WTC11 (cell line): Measurements from ENCODE around the gene NOTCH2. TPM values are rescaled to one million over a fixed set of nuclear protein-coding genes. Genes with fewer than 3 reads are reported as not detected.
A peak's percentile ranks its signal among the peaks of the same experiment; 100 is the strongest.

Experiments
- ATAC-seq: fragments of 200-7000 bp; cut with Tn5 transposase; 2 replicates; pipeline ENCODE4 v1.10.0; 2021; ENCODE audit warnings: mild to moderate bottlenecking, moderate library complexity
- CTCF ChIA-PET: fragments of 300-600 bp; sonication (Branson Sonifier 250); formaldehyde crosslinking; loops from one replicate; lab custom pipeline; 2021; ENCODE audit warnings: antibody characterized with exemption; lab: Charles Lee
- POLR2A ChIA-PET: fragments of 350-600 bp; sonication (Branson Sonifier 250); formaldehyde crosslinking; loops from one replicate; lab custom pipeline; 2021; ENCODE audit warnings: antibody characterized with exemption; lab: Charles Lee
- DNase-seq: peaks from one replicate; pipeline ENCODE4 v3.0.0; 2021; ENCODE audit warnings: low spot score
- H3K27ac Mint-ChIP-seq: 2 replicates; pipeline ENCODE4 v1.8.0; 2021; ENCODE audit warnings: mixed read lengths
- H3K27me3 Mint-ChIP-seq: 2 replicates; pipeline ENCODE4 v1.8.0; 2021; ENCODE audit warnings: low read depth, mild to moderate bottlenecking, moderate library complexity, mixed read lengths
- H3K36me3 Mint-ChIP-seq: 2 replicates; pipeline ENCODE4 v1.8.0; 2021; ENCODE audit warnings: mixed read lengths
- H3K4me1 Mint-ChIP-seq: 2 replicates; pipeline ENCODE4 v1.8.0; 2022; ENCODE audit warnings: mixed read lengths
- H3K4me3 Mint-ChIP-seq: 2 replicates; pipeline ENCODE4 v1.8.0; 2021; ENCODE audit warnings: mild to moderate bottlenecking, moderate library complexity, mixed read lengths
- H3K9me3 Mint-ChIP-seq: 2 replicates; pipeline ENCODE4 v1.8.0; 2021; ENCODE audit warnings: mixed read lengths
- CREM ChIP-seq: sonication (generic); formaldehyde crosslinking; IDR thresholded peaks from 2 replicates; pipeline ENCODE4 v1.8.1; 2022; ENCODE audit warnings: mild to moderate bottlenecking, missing genetic modification reagents, moderate library complexity
- E2F4 ChIP-seq: sonication (generic); formaldehyde crosslinking; IDR thresholded peaks from 2 replicates; pipeline ENCODE4 v1.8.1; 2022; ENCODE audit warnings: low read depth, mild to moderate bottlenecking, moderate library complexity, missing genetic modification reagents, borderline replicate concordance
- HMGA2 ChIP-seq: fragments of 250-450 bp; sonication (Bioruptor Pico); IDR thresholded peaks from 2 replicates; pipeline ENCODE4 v1.4.0; 2021; ENCODE audit warnings: mild to moderate bottlenecking, moderate library complexity
- MAX ChIP-seq: sonication (generic); formaldehyde crosslinking; IDR thresholded peaks from 2 replicates; pipeline ENCODE4 v1.8.0; 2022; ENCODE audit warnings: mild to moderate bottlenecking, missing genetic modification reagents
- NFE2L1 ChIP-seq: sonication (generic); formaldehyde crosslinking; IDR thresholded peaks from 2 replicates; pipeline ENCODE4 v1.8.1; 2023; ENCODE audit warnings: missing genetic modification reagents
- NFYB ChIP-seq: sonication (generic); formaldehyde crosslinking; conservative IDR thresholded peaks from 2 replicates; pipeline ENCODE4 v1.8.0; 2022; ENCODE audit warnings: low read depth, missing genetic modification reagents
- SMAD4 ChIP-seq: sonication (generic); formaldehyde crosslinking; IDR thresholded peaks from 2 replicates; pipeline ENCODE4 v1.8.0; 2022; ENCODE audit warnings: mild to moderate bottlenecking, missing genetic modification reagents
- TEAD1 ChIP-seq: sonication (generic); formaldehyde crosslinking; IDR thresholded peaks from 2 replicates; pipeline ENCODE4 v1.8.0; 2022; ENCODE audit warnings: mild to moderate bottlenecking, missing genetic modification reagents
- TP53 ChIP-seq: sonication (generic); formaldehyde crosslinking; IDR thresholded peaks from 2 replicates; pipeline ENCODE4 v1.8.1; 2023; ENCODE audit warnings: mild to moderate bottlenecking, missing genetic modification reagents
- USF2 ChIP-seq: sonication (generic); formaldehyde crosslinking; IDR thresholded peaks from 2 replicates; pipeline ENCODE4 v1.8.1; 2023; ENCODE audit warnings: mild to moderate bottlenecking, missing genetic modification reagents, moderate library complexity
- ZBTB43 ChIP-seq: sonication (generic); formaldehyde crosslinking; IDR thresholded peaks from 2 replicates; pipeline ENCODE4 v1.8.1; 2023; ENCODE audit warnings: mild to moderate bottlenecking, missing genetic modification reagents
- ZNF219 ChIP-seq: sonication (generic); formaldehyde crosslinking; IDR thresholded peaks from 2 replicates; pipeline ENCODE4 v1.8.0; 2023; ENCODE audit warnings: missing genetic modification reagents, mild to moderate bottlenecking, borderline replicate concordance
- ZNF416 ChIP-seq: fragments of 250-450 bp; sonication (Bioruptor Pico); IDR thresholded peaks from 2 replicates; pipeline ENCODE4 v1.9.0; 2021; ENCODE audit warnings: mild to moderate bottlenecking, inconsistent platforms
- total RNA-seq: library from RNA; stranded (reverse); gene quantifications from 3 replicates; pipeline ENCODE4 v1.2.3, GENCODE V29; 2021
- TF ChIP-seq, protein P1 (sequence below): fragments of 200-600 bp; IDR thresholded peaks from 2 replicates; pipeline ENCODE4 v1.8.0; 2022; ENCODE audit warnings: antibody characterized with exemption
- TF ChIP-seq, protein P2 (sequence below): sonication (generic); formaldehyde crosslinking; IDR thresholded peaks from 2 replicates; pipeline ENCODE4 v1.8.0; 2023; ENCODE audit warnings: missing genetic modification reagents
- TF ChIP-seq, protein P3 (sequence below): sonication (generic); formaldehyde crosslinking; IDR thresholded peaks from 2 replicates; pipeline ENCODE4 v1.8.1; 2023; ENCODE audit warnings: mild to moderate bottlenecking, missing genetic modification reagents, borderline replicate concordance
- TF ChIP-seq, protein P4 (sequence below): sonication (generic); formaldehyde crosslinking; IDR thresholded peaks from 2 replicates; pipeline ENCODE4 v1.8.0; 2022; ENCODE audit warnings: mild to moderate bottlenecking, missing genetic modification reagents
- TF ChIP-seq, protein P5 (sequence below): sonication (generic); formaldehyde crosslinking; IDR thresholded peaks from 2 replicates; pipeline ENCODE4 v1.8.1; 2023; ENCODE audit warnings: mild to moderate bottlenecking, missing genetic modification reagents

The NOTCH2 gene
- total RNA-seq, 1 experiment from 2014 or later, result 60.9 TPM

DNA sequence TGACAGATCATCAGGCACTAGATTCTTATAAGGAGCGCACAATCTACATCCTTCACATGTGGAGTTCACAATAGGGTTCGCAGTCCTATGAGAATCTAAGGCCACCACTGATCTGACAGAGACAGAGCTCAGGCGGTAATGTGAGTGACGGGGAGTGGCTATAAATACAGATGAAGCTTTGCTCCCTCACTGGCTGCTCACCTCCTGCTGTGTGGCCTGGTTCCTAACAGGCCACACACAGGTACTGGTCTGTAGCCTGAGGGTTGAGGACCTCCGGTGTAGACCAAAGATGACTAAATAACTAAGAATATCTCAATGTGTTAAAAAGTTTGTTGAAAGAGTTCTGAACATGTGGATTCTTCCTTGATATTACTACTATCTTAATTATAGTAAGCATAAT lies 117.0 kb downstream of the NOTCH2 start (continued):
- TF ChIP-seq SMAD4 (CRISPR knock-in tag), result no peak
- no peak for TF ChIP-seq USF2 (CRISPR knock-in tag)
- TF ChIP-seq TP53, result no peak
- TF ChIP-seq ZBTB43 (CRISPR knock-in tag), result no peak

DNA sequence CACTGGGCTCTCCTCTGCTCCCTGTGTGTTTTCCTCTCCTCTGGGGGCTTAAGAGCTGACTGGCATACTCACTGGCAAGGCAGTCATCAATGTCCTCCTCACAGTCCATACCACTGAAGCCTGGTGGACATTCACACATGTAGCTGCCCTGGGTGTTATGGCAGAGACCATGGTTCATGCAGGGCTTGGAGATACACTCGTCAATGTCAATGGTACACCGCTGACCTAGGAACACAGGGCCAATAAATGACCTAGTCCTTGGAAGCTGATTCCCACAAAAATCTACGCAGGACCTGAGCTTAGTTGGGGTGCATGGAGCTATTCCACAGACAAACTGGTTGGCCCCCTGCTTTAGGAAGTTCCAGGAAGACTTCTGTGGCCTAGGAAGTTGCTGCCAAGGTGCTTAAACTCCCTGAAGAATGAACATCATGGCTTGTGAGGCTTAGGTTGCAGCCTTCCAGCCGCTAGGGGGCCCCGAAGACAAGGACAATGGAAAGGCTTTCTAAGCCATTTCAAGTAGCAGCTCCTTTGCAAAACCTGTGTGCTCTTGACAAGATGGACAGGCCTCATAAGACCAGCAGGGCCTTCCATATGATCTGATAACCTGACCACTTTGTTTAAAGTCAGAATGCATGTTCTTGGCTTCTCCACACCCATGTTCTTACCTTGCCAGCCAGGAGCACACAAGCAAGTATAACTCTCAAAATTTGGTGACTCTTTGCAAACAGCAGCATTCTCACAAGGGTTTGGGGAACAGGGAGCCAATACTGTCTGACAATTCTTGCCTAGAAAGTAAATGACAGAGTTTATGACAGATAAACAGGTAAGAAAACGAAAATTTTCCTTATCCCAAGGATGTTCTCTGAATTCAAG lies 120.9 kb downstream of the NOTCH2 start:
- H3K27ac Mint-ChIP-seq, result no peak overlapping the region
- peak; percentile 90 for ATAC-seq
- DNase-seq, result peak; percentile 87
- ChIA-PET POLR2A (no interaction called here), CTCF (interaction anchor here (0.6 to 1.6 kb wide), 19 partner anchors 9 to 221 kb away, joined by 3 to 20 read pairs (median 3); partner anchors contain the start of gene ADAM30)
- no peaks in the 10 kb centered on the region for H3K4me1 Mint-ChIP-seq
- TF ChIP-seq, protein P1, sequence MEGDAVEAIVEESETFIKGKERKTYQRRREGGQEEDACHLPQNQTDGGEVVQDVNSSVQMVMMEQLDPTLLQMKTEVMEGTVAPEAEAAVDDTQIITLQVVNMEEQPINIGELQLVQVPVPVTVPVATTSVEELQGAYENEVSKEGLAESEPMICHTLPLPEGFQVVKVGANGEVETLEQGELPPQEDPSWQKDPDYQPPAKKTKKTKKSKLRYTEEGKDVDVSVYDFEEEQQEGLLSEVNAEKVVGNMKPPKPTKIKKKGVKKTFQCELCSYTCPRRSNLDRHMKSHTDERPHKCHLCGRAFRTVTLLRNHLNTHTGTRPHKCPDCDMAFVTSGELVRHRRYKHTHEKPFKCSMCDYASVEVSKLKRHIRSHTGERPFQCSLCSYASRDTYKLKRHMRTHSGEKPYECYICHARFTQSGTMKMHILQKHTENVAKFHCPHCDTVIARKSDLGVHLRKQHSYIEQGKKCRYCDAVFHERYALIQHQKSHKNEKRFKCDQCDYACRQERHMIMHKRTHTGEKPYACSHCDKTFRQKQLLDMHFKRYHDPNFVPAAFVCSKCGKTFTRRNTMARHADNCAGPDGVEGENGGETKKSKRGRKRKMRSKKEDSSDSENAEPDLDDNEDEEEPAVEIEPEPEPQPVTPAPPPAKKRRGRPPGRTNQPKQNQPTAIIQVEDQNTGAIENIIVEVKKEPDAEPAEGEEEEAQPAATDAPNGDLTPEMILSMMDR, result peak; percentile 85
- TF ChIP-seq NFYB (no peak), HMGA2 (CRISPR knock-in tag) (no peak), NFE2L1 (CRISPR knock-in tag) (no peak), ZNF416 (CRISPR knock-in tag) (no peak), CREM (CRISPR knock-in tag) (no peak)
- TF ChIP-seq, protein P2, sequence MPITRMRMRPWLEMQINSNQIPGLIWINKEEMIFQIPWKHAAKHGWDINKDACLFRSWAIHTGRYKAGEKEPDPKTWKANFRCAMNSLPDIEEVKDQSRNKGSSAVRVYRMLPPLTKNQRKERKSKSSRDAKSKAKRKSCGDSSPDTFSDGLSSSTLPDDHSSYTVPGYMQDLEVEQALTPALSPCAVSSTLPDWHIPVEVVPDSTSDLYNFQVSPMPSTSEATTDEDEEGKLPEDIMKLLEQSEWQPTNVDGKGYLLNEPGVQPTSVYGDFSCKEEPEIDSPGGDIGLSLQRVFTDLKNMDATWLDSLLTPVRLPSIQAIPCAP, result no peak
- H3K36me3 Mint-ChIP-seq, result peaks cover 11% of the 10 kb centered on the region
- H3K9me3 Mint-ChIP-seq, result no peaks in the 10 kb centered on the region
- no peaks in the 10 kb centered on the region for H3K27me3 Mint-ChIP-seq
- no peak overlapping the region for H3K4me3 Mint-ChIP-seq

- CTCF ChIA-PET, result interaction anchor here (0.8 to 1.6 kb wide), 2 partner anchors 8 to 22 kb away, joined by 4 to 7 read pairs; no protein-coding TSS in a partner anchor
- Mint-ChIP-seq H3K27me3 (no peaks in the 10 kb centered on the region), H3K36me3 (peaks cover 8% of the 10 kb centered on the region; the same call in 1 of the 2 replicates), H3K4me3 (no peak overlapping the region), H3K27ac (no peak overlapping the region), H3K9me3 (no peaks in the 10 kb centered on the region), H3K4me1 (no peaks in the 10 kb centered on the region)
- no peak for ATAC-seq
- no peak for DNase-seq
- POLR2A ChIA-PET, result no interaction called here
- TF ChIP-seq E2F4 (no peak), TEAD1 (no peak), ZNF219 (no peak), MAX (CRISPR knock-in tag) (no peak)
- TF ChIP-seq, protein P3, sequence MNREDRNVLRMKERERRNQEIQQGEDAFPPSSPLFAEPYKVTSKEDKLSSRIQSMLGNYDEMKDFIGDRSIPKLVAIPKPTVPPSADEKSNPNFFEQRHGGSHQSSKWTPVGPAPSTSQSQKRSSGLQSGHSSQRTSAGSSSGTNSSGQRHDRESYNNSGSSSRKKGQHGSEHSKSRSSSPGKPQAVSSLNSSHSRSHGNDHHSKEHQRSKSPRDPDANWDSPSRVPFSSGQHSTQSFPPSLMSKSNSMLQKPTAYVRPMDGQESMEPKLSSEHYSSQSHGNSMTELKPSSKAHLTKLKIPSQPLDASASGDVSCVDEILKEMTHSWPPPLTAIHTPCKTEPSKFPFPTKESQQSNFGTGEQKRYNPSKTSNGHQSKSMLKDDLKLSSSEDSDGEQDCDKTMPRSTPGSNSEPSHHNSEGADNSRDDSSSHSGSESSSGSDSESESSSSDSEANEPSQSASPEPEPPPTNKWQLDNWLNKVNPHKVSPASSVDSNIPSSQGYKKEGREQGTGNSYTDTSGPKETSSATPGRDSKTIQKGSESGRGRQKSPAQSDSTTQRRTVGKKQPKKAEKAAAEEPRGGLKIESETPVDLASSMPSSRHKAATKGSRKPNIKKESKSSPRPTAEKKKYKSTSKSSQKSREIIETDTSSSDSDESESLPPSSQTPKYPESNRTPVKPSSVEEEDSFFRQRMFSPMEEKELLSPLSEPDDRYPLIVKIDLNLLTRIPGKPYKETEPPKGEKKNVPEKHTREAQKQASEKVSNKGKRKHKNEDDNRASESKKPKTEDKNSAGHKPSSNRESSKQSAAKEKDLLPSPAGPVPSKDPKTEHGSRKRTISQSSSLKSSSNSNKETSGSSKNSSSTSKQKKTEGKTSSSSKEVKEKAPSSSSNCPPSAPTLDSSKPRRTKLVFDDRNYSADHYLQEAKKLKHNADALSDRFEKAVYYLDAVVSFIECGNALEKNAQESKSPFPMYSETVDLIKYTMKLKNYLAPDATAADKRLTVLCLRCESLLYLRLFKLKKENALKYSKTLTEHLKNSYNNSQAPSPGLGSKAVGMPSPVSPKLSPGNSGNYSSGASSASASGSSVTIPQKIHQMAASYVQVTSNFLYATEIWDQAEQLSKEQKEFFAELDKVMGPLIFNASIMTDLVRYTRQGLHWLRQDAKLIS (CRISPR knock-in tag), result no peak
- TF ChIP-seq, protein P4, sequence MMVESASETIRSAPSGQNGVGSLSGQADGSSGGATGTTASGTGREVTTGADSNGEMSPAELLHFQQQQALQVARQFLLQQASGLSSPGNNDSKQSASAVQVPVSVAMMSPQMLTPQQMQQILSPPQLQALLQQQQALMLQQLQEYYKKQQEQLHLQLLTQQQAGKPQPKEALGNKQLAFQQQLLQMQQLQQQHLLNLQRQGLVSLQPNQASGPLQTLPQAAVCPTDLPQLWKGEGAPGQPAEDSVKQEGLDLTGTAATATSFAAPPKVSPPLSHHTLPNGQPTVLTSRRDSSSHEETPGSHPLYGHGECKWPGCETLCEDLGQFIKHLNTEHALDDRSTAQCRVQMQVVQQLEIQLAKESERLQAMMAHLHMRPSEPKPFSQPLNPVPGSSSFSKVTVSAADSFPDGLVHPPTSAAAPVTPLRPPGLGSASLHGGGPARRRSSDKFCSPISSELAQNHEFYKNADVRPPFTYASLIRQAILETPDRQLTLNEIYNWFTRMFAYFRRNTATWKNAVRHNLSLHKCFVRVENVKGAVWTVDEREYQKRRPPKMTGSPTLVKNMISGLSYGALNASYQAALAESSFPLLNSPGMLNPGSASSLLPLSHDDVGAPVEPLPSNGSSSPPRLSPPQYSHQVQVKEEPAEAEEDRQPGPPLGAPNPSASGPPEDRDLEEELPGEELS, result no peak
- TF ChIP-seq, protein P5, sequence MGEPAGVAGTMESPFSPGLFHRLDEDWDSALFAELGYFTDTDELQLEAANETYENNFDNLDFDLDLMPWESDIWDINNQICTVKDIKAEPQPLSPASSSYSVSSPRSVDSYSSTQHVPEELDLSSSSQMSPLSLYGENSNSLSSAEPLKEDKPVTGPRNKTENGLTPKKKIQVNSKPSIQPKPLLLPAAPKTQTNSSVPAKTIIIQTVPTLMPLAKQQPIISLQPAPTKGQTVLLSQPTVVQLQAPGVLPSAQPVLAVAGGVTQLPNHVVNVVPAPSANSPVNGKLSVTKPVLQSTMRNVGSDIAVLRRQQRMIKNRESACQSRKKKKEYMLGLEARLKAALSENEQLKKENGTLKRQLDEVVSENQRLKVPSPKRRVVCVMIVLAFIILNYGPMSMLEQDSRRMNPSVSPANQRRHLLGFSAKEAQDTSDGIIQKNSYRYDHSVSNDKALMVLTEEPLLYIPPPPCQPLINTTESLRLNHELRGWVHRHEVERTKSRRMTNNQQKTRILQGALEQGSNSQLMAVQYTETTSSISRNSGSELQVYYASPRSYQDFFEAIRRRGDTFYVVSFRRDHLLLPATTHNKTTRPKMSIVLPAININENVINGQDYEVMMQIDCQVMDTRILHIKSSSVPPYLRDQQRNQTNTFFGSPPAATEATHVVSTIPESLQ (CRISPR knock-in tag), result no peak
Measured at GRCh38 chr1:119947468-119947867, 122.0 kb downstream of the NOTCH2 start.
